22Rv1 (cell line): Measurements from ENCODE around the gene IL1R1.
"Not testable (repeated sequence)": the region's sequence is repeated elsewhere in the genome, so short reads cannot be mapped to it uniquely, and the experiment has no call there.

Source experiments
- CTCF ChIP-seq: fragments of 450-650 bp; IDR thresholded peaks from 2 replicates; pipeline ENCODE4 v1.5.1; 2017; ENCODE audit warnings: mild to moderate bottlenecking
- ZFX ChIP-seq: fragments of 450-650 bp; IDR thresholded peaks from 2 replicates; pipeline ENCODE4 v1.6.1; 2017; ENCODE audit warnings: antibody characterized with exemption, borderline replicate concordance

- TF ChIP-seq CTCF, ZFX: not testable (repeated sequence)
Observed at GRCh38 chr2:102102636-102102948, 40.0 kb upstream of the IL1R1 start.
